Measurements from ENCODE around the gene CLDN11.

DNA sequence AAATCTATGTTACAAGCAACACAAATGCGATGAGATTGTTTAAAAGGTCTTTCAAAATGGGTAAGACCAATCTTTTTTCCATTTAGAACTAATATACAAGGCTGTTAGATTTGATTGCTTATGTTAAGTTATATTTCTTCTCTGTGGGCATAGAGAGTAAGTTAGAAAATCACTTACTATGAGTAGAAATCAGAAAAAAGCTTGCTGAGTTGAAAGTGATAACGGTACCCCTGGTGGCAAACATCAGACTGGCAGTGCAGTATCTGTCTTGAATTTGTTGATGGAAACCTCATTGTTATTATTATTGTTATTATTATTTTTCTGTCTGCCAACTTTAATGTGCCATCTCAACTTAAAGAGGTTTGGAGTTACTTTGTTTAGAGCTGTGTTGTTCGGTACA is 12.4 kb downstream of the CLDN11 start:
- TF ChIP-seq, protein P1, sequence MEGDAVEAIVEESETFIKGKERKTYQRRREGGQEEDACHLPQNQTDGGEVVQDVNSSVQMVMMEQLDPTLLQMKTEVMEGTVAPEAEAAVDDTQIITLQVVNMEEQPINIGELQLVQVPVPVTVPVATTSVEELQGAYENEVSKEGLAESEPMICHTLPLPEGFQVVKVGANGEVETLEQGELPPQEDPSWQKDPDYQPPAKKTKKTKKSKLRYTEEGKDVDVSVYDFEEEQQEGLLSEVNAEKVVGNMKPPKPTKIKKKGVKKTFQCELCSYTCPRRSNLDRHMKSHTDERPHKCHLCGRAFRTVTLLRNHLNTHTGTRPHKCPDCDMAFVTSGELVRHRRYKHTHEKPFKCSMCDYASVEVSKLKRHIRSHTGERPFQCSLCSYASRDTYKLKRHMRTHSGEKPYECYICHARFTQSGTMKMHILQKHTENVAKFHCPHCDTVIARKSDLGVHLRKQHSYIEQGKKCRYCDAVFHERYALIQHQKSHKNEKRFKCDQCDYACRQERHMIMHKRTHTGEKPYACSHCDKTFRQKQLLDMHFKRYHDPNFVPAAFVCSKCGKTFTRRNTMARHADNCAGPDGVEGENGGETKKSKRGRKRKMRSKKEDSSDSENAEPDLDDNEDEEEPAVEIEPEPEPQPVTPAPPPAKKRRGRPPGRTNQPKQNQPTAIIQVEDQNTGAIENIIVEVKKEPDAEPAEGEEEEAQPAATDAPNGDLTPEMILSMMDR (IDR thresholded peaks at IDR 0.05) = no peak
- no peak for TF ChIP-seq TCF7 (CRISPR knock-in tag; IDR thresholded peaks at IDR 0.05; ENCODE audit: low read depth)
- no peak for TF ChIP-seq CREM (CRISPR knock-in tag; IDR thresholded peaks at IDR 0.05)
- TF ChIP-seq, protein P2, sequence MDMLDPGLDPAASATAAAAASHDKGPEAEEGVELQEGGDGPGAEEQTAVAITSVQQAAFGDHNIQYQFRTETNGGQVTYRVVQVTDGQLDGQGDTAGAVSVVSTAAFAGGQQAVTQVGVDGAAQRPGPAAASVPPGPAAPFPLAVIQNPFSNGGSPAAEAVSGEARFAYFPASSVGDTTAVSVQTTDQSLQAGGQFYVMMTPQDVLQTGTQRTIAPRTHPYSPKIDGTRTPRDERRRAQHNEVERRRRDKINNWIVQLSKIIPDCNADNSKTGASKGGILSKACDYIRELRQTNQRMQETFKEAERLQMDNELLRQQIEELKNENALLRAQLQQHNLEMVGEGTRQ (CRISPR knock-in tag; IDR thresholded peaks at IDR 0.05) = no peak
- TF ChIP-seq, protein P3, sequence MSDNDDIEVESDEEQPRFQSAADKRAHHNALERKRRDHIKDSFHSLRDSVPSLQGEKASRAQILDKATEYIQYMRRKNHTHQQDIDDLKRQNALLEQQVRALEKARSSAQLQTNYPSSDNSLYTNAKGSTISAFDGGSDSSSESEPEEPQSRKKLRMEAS (CRISPR knock-in tag; IDR thresholded peaks at IDR 0.05) = no peak
- no peak for TF ChIP-seq ZNF138 (CRISPR knock-in tag; conservative IDR thresholded peaks at IDR 0.05)
- TF ChIP-seq FOXK1 (CRISPR knock-in tag; IDR thresholded peaks at IDR 0.05) = no peak
- no peak for TF ChIP-seq ZNF416 (CRISPR knock-in tag; IDR thresholded peaks at IDR 0.05)
- TF ChIP-seq KAT7 (CRISPR knock-in tag; IDR thresholded peaks at IDR 0.05; ENCODE audit: borderline replicate concordance) = no peak

Measured in WTC11 (cell line).